GM21529 (cell line): ENCODE measurements around the gene GABRP.

ENCODE experiments used
- ATAC-seq: cut with Tn5 transposase; IDR thresholded peaks from one replicate; pipeline ENCODE4 v1.9.1; 2021; ENCODE audit not compliant: unreplicated experiment

Gene GABRP, protein sequence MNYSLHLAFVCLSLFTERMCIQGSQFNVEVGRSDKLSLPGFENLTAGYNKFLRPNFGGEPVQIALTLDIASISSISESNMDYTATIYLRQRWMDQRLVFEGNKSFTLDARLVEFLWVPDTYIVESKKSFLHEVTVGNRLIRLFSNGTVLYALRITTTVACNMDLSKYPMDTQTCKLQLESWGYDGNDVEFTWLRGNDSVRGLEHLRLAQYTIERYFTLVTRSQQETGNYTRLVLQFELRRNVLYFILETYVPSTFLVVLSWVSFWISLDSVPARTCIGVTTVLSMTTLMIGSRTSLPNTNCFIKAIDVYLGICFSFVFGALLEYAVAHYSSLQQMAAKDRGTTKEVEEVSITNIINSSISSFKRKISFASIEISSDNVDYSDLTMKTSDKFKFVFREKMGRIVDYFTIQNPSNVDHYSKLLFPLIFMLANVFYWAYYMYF

DNA sequence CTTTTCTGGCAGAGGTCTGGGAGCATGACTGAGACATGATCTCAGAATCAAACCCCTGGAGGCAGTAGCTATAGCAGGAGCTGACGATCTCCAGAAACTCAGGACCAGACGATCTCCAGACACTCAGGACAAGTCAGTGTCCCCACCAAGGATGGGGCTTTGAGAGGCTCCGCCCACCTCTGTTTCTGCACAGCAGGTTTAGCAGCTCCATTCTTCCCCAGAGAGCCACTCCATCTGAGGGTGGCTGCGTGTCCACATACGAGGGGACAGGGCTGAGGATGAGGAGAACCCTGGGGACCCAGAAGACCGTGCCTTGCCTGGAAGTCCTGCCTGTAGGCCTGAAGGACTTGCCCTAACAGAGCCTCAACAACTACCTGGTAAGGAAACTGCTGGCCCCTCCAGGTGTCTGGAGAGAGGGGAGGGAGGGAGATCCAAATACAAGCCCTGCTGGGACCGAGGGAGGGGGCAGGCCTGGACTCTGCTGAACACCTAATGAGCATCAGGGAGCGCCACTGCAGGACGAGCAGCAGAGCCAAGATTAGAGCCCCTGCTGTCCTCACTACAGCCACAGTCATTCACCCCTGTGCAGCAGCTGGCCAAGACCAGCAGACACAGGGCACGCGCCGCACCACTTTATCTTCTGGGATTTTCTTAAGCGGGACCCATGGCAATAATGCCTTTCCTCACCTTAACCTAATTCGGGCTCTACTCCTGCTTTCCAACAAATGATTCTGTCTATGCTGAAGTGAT, at the start of gene GABRP:
TSS of gene GABRP (plus strand) at position 228 of the 750 bp plus-strand sequence. CDS start 4,891 bp downstream, outside the sequence.
- no peak for ATAC-seq

DNA sequence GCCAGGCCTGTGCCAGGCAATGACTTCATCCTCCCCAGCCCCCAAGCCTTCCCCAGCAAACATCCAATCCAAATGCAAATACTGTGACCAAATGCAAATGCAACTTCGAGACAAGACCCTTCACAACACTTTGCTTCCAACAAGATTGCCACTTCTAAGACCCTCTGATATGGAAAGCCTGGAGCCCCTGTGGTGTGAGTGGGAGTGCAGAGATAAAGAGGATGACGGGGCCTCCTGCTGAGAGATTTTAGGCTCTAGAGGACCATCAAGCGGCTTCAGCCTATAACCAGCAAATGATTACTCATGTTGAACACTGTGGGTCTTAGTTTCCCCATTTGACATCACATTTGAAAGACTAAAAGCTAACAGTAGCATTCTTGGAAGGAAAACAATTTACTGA, 46.6 kb upstream of the GABRP start:
- no peak for ATAC-seq

DNA sequence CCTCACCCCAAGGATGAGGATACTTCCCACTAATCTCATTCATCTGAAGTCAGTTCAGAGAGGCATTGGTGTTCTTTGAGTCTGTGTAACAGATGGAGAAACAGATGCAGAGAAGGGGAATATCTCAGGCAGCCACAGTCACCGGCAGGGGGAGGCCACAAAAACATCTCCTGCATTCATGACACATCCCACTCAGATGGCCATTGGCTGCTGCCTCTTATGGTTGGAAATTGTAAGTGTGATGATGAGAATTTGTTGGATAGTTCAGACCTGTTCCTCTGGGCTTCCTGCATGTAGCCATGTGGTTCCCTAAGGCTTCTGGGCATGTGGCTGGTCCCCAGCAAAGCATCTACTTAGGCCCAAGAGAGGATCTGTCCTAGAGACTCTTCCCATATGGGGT, 45.9 kb upstream of the GABRP start:
- no peak for ATAC-seq

DNA sequence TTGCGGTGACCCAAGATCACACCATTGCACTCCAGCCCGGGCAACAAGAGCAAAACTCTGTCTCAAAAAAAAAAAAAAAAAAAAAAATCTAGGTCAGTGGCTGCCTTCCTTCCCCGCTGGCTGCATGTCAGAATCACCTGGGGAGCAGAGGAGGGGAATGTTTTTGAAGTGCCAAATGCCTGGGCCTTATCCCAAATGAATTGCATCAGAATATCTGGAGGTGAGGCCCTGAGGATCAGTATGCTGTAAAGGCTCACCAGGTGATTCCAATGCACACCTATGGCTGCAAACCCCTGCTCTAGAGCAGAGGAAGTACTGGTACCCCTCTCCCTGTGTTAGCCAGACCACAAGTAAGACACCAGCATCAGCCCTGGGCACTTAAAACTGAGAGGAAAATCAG, 44.7 kb upstream of the GABRP start:
- ATAC-seq: no peak

DNA sequence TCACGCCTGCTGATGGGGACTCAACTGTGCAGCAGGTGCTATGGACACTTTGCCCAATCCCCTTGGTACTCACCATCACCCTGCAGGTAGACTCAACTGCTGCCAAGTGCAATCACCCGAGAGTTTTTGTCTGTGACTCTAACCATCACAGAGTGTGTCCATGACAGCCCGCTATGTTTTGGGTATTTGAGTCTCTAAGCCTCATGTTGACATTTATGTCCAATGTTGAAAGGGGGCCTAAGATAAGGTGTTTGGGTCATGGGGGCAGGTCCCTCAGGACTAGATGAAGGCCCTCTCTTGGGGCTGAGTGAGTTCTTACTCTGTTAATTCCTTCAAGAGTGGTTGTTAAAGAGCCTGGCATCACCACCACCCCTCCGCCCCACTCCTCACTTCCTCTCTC, 44.1 kb upstream of the GABRP start:
- no peak for ATAC-seq

DNA sequence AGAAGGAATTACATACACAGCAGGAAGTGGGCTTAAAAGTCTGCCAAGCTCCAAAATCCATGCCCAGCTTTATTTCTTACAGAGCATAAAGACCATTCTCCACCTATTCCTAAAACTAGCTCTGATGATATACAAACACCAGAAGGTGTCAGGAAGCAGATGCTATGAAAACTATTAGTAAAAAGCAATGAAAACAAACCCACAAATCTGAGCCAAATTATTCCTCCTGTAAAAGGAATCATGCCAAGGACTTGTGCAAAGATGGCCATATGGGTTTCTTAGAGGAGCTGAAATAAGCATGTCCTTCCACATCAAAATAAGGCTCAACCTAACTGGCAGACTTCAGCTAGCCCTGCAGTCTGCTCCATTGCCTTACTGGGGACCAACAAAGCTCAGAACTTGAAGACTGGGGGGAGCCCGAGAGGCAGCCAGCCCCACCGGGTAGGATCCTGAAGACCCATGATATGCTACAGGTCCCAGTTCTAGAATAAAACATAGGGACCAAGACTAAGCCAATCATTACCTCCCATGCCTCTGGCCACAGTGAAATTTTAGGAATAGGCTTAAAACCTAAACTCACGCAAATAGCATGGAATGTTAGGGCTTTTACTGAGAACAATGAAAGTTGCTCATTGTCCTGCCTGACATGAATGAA, 42.8 kb upstream of the GABRP start:
- no peak for ATAC-seq

DNA sequence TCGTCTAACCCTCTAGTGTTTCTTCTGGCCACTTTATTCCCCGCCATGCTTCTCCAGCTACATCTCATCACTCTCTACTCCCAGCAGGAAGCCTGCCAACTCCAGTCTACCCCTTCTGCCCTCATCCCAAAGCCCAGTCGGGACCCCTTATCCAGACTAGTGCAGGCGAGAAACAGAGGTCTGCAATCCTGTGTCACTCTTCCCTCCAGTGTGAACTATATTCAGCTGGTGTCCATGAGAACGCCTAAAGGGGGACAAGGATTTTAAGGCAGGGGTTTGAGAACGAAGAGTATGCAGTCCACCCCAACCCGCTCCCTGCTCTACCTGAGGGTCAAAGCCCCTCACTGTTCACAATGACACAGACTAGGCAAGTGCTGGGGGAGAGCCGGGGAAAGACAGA, 41.7 kb upstream of the GABRP start:
- ATAC-seq: no peak

DNA sequence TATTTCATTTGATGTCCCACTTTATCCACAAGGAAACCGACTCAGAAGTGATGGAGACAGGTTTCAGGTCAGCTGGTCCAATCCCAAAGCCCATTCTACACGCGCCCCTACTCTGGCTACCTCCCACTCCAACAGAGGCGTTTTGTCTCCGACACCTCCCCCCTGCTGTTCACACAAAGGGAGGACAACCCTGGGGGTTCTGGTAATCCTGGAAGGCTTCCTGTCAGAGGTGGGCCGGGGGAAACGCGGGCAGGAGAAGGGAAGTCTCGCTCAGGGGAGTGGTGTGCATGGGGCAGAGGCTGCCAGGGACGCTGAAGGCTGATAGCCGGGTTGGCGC, 39.7 kb upstream of the GABRP start:
- ATAC-seq: no peak

DNA sequence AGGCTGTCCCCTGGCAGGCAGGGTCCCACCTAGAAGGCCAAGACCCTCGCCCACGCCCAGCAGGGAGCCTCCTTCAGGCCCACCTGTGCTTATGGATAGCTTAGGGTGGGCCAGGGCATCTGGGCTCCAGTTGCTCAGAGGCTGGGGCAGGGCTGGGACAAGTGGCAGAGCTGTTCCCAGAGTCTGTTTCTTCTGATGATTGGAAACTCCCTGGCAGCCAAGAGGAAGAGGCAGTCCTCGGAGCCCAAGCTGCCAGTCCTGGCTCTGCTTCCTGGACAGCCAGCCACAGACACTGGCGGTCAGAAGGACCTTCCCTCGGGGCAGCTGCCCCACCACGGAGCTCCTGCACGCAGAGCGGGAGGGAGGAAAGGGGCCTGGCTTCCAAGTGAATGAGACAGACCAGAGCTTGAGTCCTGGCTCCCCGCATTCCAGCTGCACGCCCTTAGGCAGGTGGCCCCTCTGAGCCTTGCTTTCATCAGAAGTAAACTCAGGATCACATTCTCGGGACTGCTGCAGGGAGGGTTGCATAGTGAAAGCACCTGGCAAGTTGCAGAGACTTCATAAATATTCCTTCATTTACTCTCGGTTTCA, 37.9 kb upstream of the GABRP start:
- ATAC-seq: no peak

DNA sequence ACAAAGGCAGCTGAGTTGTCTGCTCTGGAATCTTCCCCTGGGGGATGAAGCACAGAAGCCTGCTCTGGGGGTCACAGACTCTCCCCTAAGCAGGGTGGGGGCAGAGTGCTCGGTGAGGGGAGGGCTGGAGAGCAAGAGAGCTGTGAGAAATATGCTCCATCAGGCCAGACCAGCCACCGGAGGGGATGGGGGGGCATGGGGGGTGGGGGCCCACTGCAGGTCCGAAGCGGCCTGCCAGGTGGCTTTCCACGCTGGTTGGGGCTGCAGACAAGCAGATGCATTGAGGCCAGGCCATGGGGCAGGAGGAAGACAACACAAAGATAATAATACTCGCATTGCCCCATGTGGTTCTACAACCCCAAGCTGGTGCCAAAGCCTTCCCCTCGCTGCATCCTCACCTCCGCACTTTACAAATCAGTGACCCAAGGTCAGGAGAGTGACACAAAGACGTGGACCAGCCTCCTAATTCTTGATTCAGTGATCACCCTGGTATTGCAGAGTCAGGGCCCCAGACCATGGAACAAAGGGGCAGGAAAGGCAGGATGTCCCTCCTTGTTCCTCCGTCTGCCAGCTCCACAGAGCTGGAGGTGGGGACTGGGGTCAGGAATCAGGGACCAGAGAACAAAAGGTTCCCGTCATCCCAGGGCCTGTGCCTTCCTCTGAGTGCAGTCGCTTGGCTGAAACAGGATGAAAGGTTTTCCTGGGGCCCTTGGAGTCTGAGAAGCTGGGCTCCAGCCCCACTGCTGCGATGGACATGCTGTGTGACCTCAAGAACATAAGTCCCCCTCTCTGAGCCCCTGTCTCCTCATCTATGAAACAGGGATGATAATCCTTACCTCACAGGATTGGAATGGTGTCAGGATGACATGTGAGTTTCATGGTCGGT, 37.2 kb upstream of the GABRP start:
- no peak for ATAC-seq

DNA sequence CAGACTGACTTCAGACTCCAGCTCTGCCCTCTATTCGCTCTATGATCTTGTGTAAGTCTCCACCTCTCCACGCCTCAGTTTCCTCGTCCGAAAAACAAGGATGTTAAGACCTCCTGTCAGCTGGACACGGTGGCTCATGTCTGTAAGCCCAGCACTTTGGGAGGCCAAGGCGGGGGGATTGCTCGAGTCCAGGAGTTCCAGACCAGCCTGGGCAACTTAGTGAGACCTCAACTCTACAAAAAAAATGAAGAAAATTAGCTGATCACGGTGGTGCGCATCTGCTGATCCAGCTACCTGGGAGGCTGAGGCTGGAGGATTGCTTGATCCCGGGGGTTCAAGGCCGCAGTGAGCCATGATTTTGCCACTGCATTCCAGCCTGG, 36.6 kb upstream of the GABRP start:
- ATAC-seq: no peak

DNA sequence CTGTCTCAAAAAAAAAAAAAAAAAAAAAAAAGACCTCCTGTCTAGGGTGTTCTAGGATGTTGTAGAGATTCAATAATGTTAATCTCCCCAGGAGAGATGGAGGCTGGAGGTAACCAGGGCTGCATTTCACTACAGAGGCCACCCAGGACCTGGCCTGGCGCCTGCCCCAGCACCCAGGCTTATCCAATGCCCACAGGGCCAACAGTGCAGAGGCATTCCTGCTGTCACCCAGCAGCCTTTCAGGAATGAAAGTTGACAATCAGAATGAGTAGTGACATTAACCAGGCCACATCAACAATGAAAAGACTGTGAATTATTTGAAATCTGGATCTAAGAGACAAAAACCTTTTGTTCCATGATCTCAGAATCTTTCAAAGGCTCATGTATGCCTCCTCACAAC, 36.2 kb upstream of the GABRP start:
- ATAC-seq: no peak

DNA sequence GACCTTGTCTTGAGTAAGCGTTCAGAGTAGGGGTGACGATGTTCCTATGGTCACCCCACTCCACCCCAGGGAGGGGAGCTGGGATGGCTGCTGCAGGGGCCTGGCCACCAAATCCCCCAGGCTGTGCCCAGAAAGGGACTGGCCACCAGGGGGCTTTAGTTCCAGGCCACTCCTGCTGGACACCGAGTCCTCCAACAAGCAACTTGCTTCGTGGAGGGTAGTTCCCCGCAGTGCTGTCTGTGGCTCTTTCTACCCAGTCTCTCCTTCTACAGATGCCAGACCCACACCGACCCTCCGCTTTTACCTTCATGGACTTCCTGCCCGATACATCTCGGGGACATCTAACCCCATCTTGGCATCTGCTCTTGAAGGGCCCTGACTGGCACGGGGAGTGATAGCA, 35.7 kb upstream of the GABRP start:
- ATAC-seq: no peak

DNA sequence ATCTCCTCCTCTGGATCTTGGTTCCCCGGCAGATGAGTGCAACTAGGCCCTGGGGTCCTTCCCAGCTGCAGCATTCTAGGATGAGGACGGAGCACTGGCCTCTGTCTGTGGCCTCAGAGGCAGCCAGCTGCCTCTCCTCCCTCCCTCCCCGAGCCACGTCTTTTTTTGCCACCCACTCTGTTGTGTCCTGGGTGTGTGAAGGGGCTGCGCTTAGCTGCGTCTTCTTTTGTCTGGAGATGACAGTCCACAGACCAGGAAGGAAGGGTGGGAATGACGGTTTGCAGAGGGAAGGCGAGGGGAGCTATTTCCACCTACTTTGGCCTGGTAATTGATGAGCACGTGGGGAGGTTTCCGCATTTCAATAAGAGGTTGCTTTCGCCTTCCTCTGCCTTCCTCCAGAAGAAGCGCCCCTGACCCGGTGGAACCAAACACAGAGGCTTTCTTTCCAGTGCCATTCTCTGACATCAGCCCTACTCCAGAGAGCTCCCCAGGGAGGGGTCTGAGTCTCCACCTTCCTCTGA, 34.5 kb upstream of the GABRP start:
- ATAC-seq: no peak

DNA sequence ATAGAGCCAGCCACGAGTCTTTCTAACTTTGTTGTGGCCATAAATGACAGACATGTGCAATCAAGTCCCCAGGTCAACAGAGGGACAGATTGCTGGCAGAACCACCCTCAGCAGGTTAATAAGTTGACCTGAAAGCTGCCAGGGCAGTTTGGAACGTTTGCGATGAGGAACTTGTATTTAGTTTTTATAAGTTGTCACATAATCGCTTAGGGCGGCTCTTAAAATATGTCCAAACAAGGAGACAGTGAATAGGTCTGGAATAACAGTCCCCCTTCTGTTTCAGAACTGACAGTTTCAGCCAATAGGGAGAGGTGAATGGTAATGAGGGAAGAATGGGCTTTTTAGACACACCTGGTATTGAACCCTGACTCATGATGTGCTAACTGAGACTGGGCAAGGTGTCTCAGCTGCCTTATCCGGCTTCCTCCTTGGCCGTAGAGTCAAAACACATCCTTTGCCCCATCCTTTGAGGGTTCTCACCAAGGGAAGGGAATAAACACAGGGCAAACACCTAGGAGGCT, 33.6 kb upstream of the GABRP start:
- ATAC-seq: no peak

DNA sequence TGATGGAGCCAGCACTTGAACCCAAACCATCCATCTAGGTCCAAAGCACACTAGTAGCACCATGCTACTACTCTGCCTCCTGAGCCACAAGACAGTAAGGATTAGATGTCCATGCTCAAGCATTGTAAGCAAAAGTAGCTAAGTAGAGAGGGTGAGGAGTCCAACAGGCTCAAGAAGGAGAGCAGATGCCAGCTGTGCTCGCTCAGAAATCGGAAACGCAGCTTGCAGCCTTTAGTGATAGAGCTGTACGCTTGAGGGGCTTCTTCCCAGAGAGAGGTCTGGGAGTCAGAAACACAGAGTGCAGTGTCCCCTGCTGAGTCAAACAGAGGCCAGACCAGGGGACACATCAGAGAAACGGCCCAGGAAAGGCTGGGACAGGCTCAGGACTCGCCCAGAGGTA, 32.7 kb upstream of the GABRP start:
- no peak for ATAC-seq

DNA sequence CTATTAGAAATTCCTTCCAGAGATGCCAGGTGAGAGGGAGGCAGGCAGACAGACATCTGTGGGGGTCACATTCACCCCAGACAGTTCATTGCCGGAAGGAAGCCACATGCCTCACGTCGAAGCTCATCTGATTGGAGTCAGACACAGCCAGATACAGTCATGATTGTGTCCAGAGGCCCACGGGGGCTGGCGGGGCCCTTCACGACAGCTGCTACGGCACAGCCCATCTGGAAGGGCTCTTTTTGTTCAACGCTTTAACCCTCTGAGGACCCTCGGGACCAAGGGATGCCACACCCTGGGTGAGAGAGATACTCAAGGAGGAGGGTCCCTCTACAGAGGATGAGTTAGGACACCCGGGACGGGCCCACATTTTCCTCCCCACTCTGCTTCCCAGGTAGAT, 31.9 kb upstream of the GABRP start:
- no peak for ATAC-seq

DNA sequence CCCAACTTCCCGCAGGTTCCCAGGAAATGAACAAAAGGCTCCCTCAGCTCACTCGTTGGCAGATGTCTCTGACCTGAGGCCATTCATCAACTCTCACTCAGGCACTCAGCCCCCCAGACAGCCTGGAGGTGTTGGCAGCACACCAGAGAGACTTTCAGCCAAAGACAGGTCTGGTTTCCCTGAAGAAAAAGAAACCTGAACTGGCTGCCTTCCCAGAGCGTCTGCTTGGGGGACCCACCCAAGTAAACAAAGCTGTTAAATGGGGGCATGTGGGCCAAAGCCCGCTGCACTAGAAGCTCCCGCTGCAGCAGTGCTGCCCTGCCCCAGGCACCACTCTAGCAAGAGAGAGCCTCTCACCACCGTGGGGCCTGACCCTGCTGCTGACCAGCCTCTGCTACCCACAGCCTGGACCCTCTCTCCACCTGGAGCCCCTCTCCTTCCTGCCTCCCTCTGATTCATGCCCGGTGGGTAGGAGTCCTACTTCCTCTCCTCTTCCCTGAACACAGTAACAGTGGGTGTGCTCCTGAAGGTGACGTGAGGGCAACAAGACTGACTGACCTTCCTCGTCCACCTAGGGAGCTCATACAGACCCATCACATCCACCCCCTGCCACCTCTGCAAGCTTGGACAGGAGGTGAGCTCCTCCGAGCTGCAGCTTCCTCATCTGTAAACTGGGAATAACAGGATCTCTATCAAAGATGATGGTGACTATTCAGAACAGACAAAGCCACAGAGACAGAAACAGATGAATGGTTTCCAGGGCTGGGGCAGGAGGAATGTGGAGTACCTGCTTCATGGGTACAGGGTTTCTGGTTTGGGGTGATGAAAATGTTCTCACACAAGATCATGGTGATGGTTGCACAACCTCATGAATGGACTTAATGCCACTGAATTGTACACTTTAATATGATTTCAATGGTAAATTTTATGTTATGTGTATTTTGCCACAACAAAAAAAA, 31.0 kb upstream of the GABRP start:
- ATAC-seq: no peak

DNA sequence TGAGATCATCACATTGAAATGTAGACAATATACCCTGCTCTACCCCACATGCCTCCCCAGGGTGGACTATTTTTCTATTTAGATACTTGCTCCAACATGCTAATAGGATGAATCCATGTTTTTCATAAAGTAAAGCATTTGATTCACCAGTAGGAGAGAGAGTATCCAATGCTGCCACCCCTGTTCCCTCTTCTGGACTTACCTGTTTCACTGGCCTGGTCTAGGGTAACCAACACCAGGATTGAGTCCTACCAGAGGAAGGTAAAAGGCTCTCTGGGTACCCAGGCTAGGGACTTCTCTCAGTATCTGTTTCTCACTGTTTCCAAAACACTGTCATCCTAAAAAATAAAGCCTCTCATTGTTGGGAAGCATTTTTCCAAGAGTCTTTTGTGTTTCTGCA, 30.2 kb upstream of the GABRP start:
- no peak for ATAC-seq
